ENCODE measurements around the gene LTB4R.

- TF ChIP-seq RAD21 (IDR thresholded peaks at IDR 0.05; ENCODE audit: low read depth) (no peak), YY1 (IDR thresholded peaks at IDR 0.05; ENCODE audit: low read depth) (no peak), FOXM1 (IDR thresholded peaks at IDR 0.05; ENCODE audit: borderline replicate concordance, low read depth) (no peak), TAF1 (IDR thresholded peaks at IDR 0.05; ENCODE audit: low read depth) (no peak)
These were observed 10.1 kb downstream of the LTB4R start for GRCh38 chr14:24321212-24321975.

All from Ishikawa (cell line).